GM23248 (cell line): ENCODE data around the gene PALD1. TPM values are rescaled to one million over a fixed set of nuclear protein-coding genes. Genes with fewer than 3 reads are reported as not detected.
A peak's percentile ranks its signal among the peaks of the same experiment; 100 is the strongest.

Experiments used
- DNase-seq: peaks from one replicate; pipeline ENCODE4 v3.0.0-alpha.2; 2015
- H2AFZ ChIP-seq: fragments of 200-600 bp; sonication (generic); 2 replicates; pipeline ENCODE4 v1.6.1; 2016; ENCODE audit warnings: antibody characterized with exemption
- H3F3A ChIP-seq: fragments of 200-600 bp; sonication (generic); 2 replicates; pipeline ENCODE4 v1.6.1; 2016; ENCODE audit warnings: mild to moderate bottlenecking, antibody characterized with exemption, mixed run types; ENCODE audit not compliant: insufficient read depth
- H3K27ac ChIP-seq: fragments of 200-600 bp; sonication (generic); 2 replicates; pipeline ENCODE4 v1.5.1; 2016; ENCODE audit warnings: mild to moderate bottlenecking
- H3K27me3 ChIP-seq: fragments of 200-600 bp; sonication (generic); replicated peaks from 2 replicates; pipeline ENCODE4 v1.6.1; 2016; ENCODE audit warnings: mild to moderate bottlenecking; ENCODE audit not compliant: insufficient read depth
- H3K36me3 ChIP-seq: fragments of 200-600 bp; sonication (generic); 2 replicates; pipeline ENCODE4 v1.6.1; 2016; ENCODE audit warnings: low read depth, mild to moderate bottlenecking
- H3K4me1 ChIP-seq: fragments of 200-600 bp; sonication (generic); 2 replicates; pipeline ENCODE4 v1.6.1; 2016; ENCODE audit warnings: mild to moderate bottlenecking; ENCODE audit not compliant: insufficient read depth
- H3K4me2 ChIP-seq: fragments of 200-600 bp; sonication (generic); one replicate; pipeline ENCODE4 v1.6.1; 2016; ENCODE audit warnings: mild to moderate bottlenecking; ENCODE audit not compliant: unreplicated experiment
- H3K4me3 ChIP-seq: fragments of 200-600 bp; sonication (generic); 2 replicates; pipeline ENCODE4 v1.5.1; 2016; ENCODE audit warnings: mild to moderate bottlenecking
- H3K79me2 ChIP-seq: fragments of 200-600 bp; sonication (generic); 2 replicates; pipeline ENCODE4 v1.6.1; 2016; ENCODE audit warnings: mild to moderate bottlenecking; ENCODE audit not compliant: insufficient read depth
- H3K9ac ChIP-seq: fragments of 200-600 bp; sonication (generic); 2 replicates; pipeline ENCODE4 v1.6.1; 2016; ENCODE audit warnings: mild to moderate bottlenecking
- H3K9me2 ChIP-seq: fragments of 200-600 bp; sonication (generic); 2 replicates; pipeline ENCODE4 v1.6.1; 2016; ENCODE audit warnings: mixed run types, mild to moderate bottlenecking, moderate library complexity; ENCODE audit not compliant: insufficient read depth
- H3K9me3 ChIP-seq: fragments of 200-600 bp; sonication (generic); one replicate; pipeline ENCODE4 v1.6.1; 2017; ENCODE audit warnings: low read depth
- H4K20me1 ChIP-seq: fragments of 200-600 bp; sonication (generic); 2 replicates; pipeline ENCODE4 v1.6.0; 2016; ENCODE audit not compliant: insufficient read depth
- EZH2 ChIP-seq: fragments of 200-600 bp; sonication (generic); IDR thresholded peaks from 2 replicates; pipeline ENCODE4 v1.6.1; 2018; ENCODE audit warnings: antibody characterized with exemption, mild to moderate bottlenecking; ENCODE audit not compliant: insufficient read depth, poor library complexity, severe bottlenecking
- EZH2phosphoT487 ChIP-seq: fragments of 200-600 bp; sonication (generic); IDR thresholded peaks from 2 replicates; pipeline ENCODE4 v1.6.1; 2018; ENCODE audit warnings: antibody characterized with exemption, moderate library complexity, mild to moderate bottlenecking, low read depth; ENCODE audit not compliant: insufficient read depth
- WGBS, 2 experiments: methylation state at CpG; one replicate each; pipeline ENCODE4 v1.1.6; 2015 to 2017; ENCODE audit warnings: low lambda C conversion rate in 2 of 2, low coverage in 1 of 2; ENCODE audit errors: missing lambda C conversion rate in 2 of 2; 5-methylcytosine and 5-hydroxymethylcytosine counted together
- in situ Hi-C: fragments of 300-500 bp; cut with MboI; formaldehyde crosslinking; loops from 2 replicates; pipeline ENCODE4 v1.15.0; 2020
- polyA plus RNA-seq: library from polyadenylated mRNA; unstranded; fragments of >200 nt; fragmentation: Nextera tagmentation; extraction: Ambion mirVana; gene quantifications from 2 replicates; pipeline ENCODE4 v1.2.1, GENCODE V29; 2016
- total RNA-seq: library from RNA; depleted of rRNA; stranded (reverse); fragments of >200 nt; shearing (Covaris generic); gene quantifications from 2 replicates; pipeline ENCODE4 v1.2.3, GENCODE V29; 2014

Gene PALD1
- total and polyA plus RNA-seq, 2 experiments from 2014 or later: not detected

- Histone ChIP-seq H3K27me3 (peaks cover 35% of the 10 kb centered on the region), H3K4me3 (no peak overlapping the region), H3K9me3 (no peaks in the 10 kb centered on the region), H3K27ac (no peak overlapping the region), H3K4me2 (no peak overlapping the region), H3K4me1 (no peaks in the 10 kb centered on the region), H3K9ac (no peak overlapping the region), H3K36me3 (no peaks in the 10 kb centered on the region), H3F3A (no peaks in the 10 kb centered on the region), H2AFZ (no peak overlapping the region), H3K9me2 (no peaks in the 10 kb centered on the region), H4K20me1 (no peaks in the 10 kb centered on the region), H3K79me2 (no peaks in the 10 kb centered on the region)
- no peak for DNase-seq
- TF ChIP-seq EZH2 (no peak), EZH2phosphoT487 (no peak)
- 64 to 70% methylated on average over 8 of the region's 8 CpGs for WGBS, 2 experiments
- in situ Hi-C loops: no loop called here
Measured at GRCh38 chr10:70587045-70587658, 108.6 kb downstream of the PALD1 start.

GRCh38 chr10:70588255-70588654 is 109.7 kb downstream of the PALD1 start:
- H3K9me3 ChIP-seq: no peaks in the 10 kb centered on the region
- H3K36me3 ChIP-seq: no peaks in the 10 kb centered on the region
- H3K79me2 ChIP-seq: no peaks in the 10 kb centered on the region
- no peak overlapping the region for H3K9ac ChIP-seq
- peaks cover 38% of the 10 kb centered on the region for H3K27me3 ChIP-seq
- in situ Hi-C loops: no loop called here
- 60% methylated on average over 6 of the region's 6 CpGs for WGBS, 2 experiments
- H3K9me2 ChIP-seq: no peaks in the 10 kb centered on the region
- H3F3A ChIP-seq: no peaks in the 10 kb centered on the region
- H3K4me3 ChIP-seq: no peak overlapping the region
- H3K27ac ChIP-seq: no peak overlapping the region
- no peak for DNase-seq
- no peaks in the 10 kb centered on the region for H3K4me1 ChIP-seq
- no peaks in the 10 kb centered on the region for H4K20me1 ChIP-seq
- no peak overlapping the region for H2AFZ ChIP-seq
- H3K4me2 ChIP-seq: no peak overlapping the region
- TF ChIP-seq EZH2: no peak
- TF ChIP-seq EZH2phosphoT487: no peak

- no peaks in the 10 kb centered on the region for H3K36me3 ChIP-seq
- TF ChIP-seq EZH2: no peak
- TF ChIP-seq EZH2phosphoT487: no peak
- no peaks in the 10 kb centered on the region for H3K79me2 ChIP-seq
- H3K9ac ChIP-seq: no peak overlapping the region
- no peak overlapping the region for H2AFZ ChIP-seq
- no peaks in the 10 kb centered on the region for H3F3A ChIP-seq
- no peaks in the 10 kb centered on the region for H3K9me2 ChIP-seq
- H3K4me1 ChIP-seq: no peaks in the 10 kb centered on the region
- DNase-seq: no peak
- no peak overlapping the region for H3K27ac ChIP-seq
- no peak overlapping the region for H3K4me2 ChIP-seq
- no peaks in the 10 kb centered on the region for H3K9me3 ChIP-seq
- H4K20me1 ChIP-seq: no peaks in the 10 kb centered on the region
- in situ Hi-C loops: no loop called here
- H3K27me3 ChIP-seq: peaks cover 33% of the 10 kb centered on the region
- 67 to 70% methylated on average over 10 of the region's 10 CpGs for WGBS, 2 experiments
- no peak overlapping the region for H3K4me3 ChIP-seq
Measured at GRCh38 chr10:70588859-70589570, 110.4 kb downstream of the PALD1 start.

- Histone ChIP-seq H3F3A (no peaks in the 10 kb centered on the region), H3K36me3 (no peaks in the 10 kb centered on the region), H3K79me2 (no peaks in the 10 kb centered on the region), H3K4me1 (no peaks in the 10 kb centered on the region), H4K20me1 (no peaks in the 10 kb centered on the region), H3K4me3 (no peak overlapping the region), H3K27me3 (peaks cover 23% of the 10 kb centered on the region), H3K9me3 (no peaks in the 10 kb centered on the region), H3K27ac (no peak overlapping the region), H2AFZ (no peak overlapping the region), H3K9ac (no peak overlapping the region), H3K4me2 (no peak overlapping the region), H3K9me2 (no peaks in the 10 kb centered on the region)
- TF ChIP-seq EZH2: no peak
- TF ChIP-seq EZH2phosphoT487: no peak
- WGBS, 2 experiments: 69 to 71% methylated on average over 5 of the region's 5 CpGs
- in situ Hi-C loops: no loop called here
- DNase-seq: peak; percentile 9
Measured at GRCh38 chr10:70589762-70590654, 111.4 kb downstream of the PALD1 start.
